ENCODE results near the gene BLOC1S2. TPM values are rescaled to one million over a fixed set of nuclear protein-coding genes. Genes with fewer than 3 reads are reported as not detected.

The BLOC1S2 gene
- total and polyA plus RNA-seq, 2 experiments from 2014 or later, result 69.0 to 72.8 TPM

DNA sequence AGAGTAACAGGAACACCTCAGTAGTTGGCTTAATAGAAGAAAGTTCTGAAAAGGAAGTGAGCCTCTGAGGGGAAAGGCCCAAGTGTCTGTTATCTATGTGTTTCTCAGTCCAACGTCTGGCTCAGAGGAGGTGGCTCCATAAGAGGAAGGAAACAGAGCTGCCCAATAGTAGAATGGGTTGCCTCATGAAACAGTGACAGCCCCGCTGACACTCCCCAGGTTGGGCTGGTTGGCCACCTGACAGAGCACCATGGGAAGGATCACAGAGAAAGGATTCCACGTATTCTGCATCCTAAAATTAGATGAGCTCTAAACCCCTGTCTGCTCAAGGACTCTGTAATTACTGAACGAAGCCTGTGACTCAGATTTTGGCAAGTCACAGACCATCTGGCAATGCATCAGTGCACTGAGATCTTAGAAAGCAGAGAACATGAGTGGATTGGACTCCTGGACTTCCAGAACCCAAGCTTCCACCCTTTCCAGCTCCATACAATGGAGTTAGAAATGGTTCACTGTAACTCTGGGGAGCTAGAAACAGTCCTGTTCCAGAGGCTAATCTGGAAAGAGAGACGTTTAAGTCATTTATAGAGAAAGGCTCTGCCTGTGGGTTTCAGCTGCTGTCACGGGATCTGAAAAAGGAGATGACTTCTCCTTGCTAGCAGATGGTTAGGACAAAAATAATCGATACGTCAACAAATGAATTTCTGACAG is 40.7 kb upstream of the BLOC1S2 start (continued):
- TF ChIP-seq, protein P1, sequence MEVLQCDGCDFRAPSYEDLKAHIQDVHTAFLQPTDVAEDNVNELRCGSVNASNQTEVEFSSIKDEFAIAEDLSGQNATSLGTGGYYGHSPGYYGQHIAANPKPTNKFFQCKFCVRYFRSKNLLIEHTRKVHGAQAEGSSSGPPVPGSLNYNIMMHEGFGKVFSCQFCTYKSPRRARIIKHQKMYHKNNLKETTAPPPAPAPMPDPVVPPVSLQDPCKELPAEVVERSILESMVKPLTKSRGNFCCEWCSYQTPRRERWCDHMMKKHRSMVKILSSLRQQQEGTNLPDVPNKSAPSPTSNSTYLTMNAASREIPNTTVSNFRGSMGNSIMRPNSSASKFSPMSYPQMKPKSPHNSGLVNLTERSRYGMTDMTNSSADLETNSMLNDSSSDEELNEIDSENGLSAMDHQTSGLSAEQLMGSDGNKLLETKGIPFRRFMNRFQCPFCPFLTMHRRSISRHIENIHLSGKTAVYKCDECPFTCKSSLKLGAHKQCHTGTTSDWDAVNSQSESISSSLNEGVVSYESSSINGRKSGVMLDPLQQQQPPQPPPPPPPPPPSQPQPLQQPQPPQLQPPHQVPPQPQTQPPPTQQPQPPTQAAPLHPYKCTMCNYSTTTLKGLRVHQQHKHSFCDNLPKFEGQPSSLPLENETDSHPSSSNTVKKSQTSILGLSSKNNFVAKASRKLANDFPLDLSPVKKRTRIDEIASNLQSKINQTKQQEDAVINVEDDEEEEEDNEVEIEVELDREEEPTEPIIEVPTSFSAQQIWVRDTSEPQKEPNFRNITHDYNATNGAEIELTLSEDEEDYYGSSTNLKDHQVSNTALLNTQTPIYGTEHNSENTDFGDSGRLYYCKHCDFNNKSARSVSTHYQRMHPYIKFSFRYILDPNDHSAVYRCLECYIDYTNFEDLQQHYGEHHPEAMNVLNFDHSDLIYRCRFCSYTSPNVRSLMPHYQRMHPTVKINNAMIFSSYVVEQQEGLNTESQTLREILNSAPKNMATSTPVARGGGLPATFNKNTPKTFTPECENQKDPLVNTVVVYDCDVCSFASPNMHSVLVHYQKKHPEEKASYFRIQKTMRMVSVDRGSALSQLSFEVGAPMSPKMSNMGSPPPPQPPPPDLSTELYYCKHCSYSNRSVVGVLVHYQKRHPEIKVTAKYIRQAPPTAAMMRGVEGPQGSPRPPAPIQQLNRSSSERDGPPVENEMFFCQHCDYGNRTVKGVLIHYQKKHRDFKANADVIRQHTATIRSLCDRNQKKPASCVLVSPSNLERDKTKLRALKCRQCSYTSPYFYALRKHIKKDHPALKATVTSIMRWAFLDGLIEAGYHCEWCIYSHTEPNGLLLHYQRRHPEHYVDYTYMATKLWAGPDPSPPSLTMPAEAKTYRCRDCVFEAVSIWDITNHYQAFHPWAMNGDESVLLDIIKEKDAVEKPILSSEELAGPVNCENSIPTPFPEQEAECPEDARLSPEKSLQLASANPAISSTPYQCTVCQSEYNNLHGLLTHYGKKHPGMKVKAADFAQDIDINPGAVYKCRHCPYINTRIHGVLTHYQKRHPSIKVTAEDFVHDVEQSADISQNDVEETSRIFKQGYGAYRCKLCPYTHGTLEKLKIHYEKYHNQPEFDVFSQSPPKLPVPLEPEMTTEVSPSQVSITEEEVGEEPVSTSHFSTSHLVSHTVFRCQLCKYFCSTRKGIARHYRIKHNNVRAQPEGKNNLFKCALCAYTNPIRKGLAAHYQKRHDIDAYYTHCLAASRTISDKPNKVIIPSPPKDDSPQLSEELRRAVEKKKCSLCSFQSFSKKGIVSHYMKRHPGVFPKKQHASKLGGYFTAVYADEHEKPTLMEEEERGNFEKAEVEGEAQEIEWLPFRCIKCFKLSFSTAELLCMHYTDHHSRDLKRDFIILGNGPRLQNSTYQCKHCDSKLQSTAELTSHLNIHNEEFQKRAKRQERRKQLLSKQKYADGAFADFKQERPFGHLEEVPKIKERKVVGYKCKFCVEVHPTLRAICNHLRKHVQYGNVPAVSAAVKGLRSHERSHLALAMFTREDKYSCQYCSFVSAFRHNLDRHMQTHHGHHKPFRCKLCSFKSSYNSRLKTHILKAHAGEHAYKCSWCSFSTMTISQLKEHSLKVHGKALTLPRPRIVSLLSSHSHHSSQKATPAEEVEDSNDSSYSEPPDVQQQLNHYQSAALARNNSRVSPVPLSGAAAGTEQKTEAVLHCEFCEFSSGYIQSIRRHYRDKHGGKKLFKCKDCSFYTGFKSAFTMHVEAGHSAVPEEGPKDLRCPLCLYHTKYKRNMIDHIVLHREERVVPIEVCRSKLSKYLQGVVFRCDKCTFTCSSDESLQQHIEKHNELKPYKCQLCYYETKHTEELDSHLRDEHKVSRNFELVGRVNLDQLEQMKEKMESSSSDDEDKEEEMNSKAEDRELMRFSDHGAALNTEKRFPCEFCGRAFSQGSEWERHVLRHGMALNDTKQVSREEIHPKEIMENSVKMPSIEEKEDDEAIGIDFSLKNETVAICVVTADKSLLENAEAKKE (CRISPR knock-in tag; IDR thresholded peaks at IDR 0.05), result no peak
- TF ChIP-seq CREB1 (CRISPR knock-in tag; IDR thresholded peaks at IDR 0.05; ENCODE audit: low read depth), result no peak
- no peak for TF ChIP-seq STAT1 (IDR thresholded peaks at IDR 0.05; ENCODE audit: unreplicated experiment)
- TF ChIP-seq, protein P2, sequence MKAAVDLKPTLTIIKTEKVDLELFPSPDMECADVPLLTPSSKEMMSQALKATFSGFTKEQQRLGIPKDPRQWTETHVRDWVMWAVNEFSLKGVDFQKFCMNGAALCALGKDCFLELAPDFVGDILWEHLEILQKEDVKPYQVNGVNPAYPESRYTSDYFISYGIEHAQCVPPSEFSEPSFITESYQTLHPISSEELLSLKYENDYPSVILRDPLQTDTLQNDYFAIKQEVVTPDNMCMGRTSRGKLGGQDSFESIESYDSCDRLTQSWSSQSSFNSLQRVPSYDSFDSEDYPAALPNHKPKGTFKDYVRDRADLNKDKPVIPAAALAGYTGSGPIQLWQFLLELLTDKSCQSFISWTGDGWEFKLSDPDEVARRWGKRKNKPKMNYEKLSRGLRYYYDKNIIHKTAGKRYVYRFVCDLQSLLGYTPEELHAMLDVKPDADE (IDR thresholded peaks at IDR 0.05), result no peak
- no peak for TF ChIP-seq NANOG (IDR thresholded peaks at IDR 0.05; ENCODE audit: borderline replicate concordance)
- no peak for TF ChIP-seq EZH2phosphoT487 (IDR thresholded peaks at IDR 0.05; ENCODE audit: unreplicated experiment)

DNA sequence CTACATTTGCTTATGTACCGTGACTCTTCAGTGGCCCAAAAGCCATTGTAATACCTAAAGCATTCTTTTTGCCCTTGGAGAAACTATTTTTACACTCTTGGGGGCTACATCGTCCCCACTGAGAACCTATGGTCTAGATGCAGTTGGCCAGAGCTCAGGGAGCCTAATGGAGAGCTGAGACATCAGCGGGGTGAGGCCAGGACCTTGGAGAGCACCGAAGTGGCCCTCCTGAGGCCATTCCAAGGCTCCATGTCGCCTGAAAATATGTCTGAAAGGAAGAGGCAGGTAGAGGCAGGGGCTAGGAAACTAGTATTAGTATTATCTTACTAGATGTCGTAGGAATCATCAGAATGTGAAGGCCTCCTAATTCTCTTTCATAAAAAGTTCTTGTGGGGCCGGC is 38.7 kb upstream of the BLOC1S2 start:
- Histone ChIP-seq H3K36me3 (ENCODE audit: insufficient read depth) (no peaks in the 10 kb centered on the region), H3K27ac (ENCODE audit: low read depth) (no peak overlapping the region), H3K79me2 (replicated peaks; ENCODE audit: insufficient read depth) (no peaks in the 10 kb centered on the region), H4K20me1 (replicated peaks; ENCODE audit: insufficient read depth) (no peaks in the 10 kb centered on the region), H3K27me3 (ENCODE audit: insufficient read depth) (no peaks in the 10 kb centered on the region), H3K4me3 (no peak overlapping the region), H3F3A (replicated peaks; ENCODE audit: low read depth) (no peaks in the 10 kb centered on the region), H3K9me2 (ENCODE audit: insufficient read depth) (no peaks in the 10 kb centered on the region), H2AFZ (no peak overlapping the region), H3K4me1 (ENCODE audit: insufficient read depth) (no peaks in the 10 kb centered on the region), H3K4me2 (no peak overlapping the region)
- ATAC-seq (peak; percentile 97), DNase-seq (ENCODE audit: low spot score) (peak; percentile 80)
- Mint-ChIP-seq H3K9me3 (no peaks in the 10 kb centered on the region), H3K4me1 (no peaks in the 10 kb centered on the region), H3K36me3 (ENCODE audit: low read depth) (no peaks in the 10 kb centered on the region), H3K4me3 (no peak overlapping the region), H3K27ac (no peak overlapping the region), H3K27me3 (ENCODE audit: insufficient read depth, low read depth, poor library complexity) (peaks cover 2% of the 10 kb centered on the region)
- no peak for TF ChIP-seq CREB1 (CRISPR knock-in tag; IDR thresholded peaks at IDR 0.05; ENCODE audit: low read depth)
- TF ChIP-seq, protein P3, sequence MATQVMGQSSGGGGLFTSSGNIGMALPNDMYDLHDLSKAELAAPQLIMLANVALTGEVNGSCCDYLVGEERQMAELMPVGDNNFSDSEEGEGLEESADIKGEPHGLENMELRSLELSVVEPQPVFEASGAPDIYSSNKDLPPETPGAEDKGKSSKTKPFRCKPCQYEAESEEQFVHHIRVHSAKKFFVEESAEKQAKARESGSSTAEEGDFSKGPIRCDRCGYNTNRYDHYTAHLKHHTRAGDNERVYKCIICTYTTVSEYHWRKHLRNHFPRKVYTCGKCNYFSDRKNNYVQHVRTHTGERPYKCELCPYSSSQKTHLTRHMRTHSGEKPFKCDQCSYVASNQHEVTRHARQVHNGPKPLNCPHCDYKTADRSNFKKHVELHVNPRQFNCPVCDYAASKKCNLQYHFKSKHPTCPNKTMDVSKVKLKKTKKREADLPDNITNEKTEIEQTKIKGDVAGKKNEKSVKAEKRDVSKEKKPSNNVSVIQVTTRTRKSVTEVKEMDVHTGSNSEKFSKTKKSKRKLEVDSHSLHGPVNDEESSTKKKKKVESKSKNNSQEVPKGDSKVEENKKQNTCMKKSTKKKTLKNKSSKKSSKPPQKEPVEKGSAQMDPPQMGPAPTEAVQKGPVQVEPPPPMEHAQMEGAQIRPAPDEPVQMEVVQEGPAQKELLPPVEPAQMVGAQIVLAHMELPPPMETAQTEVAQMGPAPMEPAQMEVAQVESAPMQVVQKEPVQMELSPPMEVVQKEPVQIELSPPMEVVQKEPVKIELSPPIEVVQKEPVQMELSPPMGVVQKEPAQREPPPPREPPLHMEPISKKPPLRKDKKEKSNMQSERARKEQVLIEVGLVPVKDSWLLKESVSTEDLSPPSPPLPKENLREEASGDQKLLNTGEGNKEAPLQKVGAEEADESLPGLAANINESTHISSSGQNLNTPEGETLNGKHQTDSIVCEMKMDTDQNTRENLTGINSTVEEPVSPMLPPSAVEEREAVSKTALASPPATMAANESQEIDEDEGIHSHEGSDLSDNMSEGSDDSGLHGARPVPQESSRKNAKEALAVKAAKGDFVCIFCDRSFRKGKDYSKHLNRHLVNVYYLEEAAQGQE (IDR thresholded peaks at IDR 0.05; ENCODE audit: unreplicated experiment), result peak; percentile 94
- TF ChIP-seq, protein P2 (IDR thresholded peaks at IDR 0.05), result no peak

Measured in GM23338 (cell line).